ENCODE results near the gene PACSIN3. TPM values are rescaled to one million over a fixed set of nuclear protein-coding genes. Genes with fewer than 3 reads are reported as not detected.
A peak's percentile ranks its signal among the peaks of the same experiment; 100 is the strongest.

PACSIN3 gene
- total and polyA plus RNA-seq, 12 donors = 146 to 335 (median 248) TPM

DNA sequence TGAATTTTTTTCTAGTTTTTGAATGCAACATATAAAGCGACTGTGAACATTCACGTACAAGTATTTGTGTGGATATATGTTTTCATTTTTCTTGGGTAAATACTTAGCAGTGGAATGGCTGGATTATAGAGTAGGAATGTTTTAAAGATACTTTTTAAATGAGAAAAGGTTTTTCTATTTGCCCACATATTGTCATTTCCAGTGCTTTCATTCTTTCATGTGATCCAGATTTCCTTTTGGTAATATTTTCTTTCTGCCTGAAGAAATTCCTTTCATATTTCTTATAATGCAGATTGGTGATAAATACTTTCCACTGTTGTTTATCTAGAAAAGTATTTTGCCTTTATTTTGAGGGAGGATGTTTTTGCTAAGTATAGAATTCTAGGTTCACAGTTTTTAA, 36.5 kb upstream of the PACSIN3 start:
- 94 to 97% methylated on average over 2 of the region's 2 CpGs for WGBS, 2 donors
- Histone ChIP-seq H3K27ac (no peak overlapping the region), H3K4me1 (peaks cover 0 to 28% (median 9%) of the 10 kb centered on the region in 9 donors), H3K9me3 (no peaks in the 10 kb centered on the region), H3K4me3 (no peak overlapping the region), H3K27me3 (no peaks in the 10 kb centered on the region), H3K36me3 (peaks cover 0 to 95% (median 12%) of the 10 kb centered on the region in 9 donors)
- DNase-seq (no peak), ATAC-seq (no peak)
- intact Hi-C loops (cut with DNase I) = loop anchor here in 1 of 10 donors (5.0 kb wide), 1 partner anchor 40 kb away; no protein-coding TSS in a partner anchor
- no peak for TF ChIP-seq CTCF (IDR thresholded peaks at IDR 0.05)

DNA sequence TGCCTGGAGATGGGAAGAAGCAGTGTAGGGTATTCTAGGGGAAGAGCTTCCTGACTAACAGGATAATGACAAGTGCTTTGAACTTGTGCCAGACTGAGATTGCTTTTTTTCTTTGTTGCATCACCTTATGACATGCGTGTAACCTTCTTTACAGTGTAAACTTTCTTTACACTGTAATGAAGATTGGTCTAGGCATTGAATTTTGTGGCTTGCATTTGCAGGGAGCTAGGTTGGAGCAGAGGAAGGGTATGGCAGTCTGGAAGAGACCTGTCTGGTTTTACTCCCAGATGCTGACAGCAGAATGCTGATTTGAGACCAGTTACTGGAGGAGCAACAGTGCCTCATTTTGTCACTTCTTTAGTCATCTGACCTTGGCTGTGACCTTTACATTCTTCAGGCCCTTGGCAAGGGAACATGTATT, 34.2 kb upstream of the PACSIN3 start:
- Histone ChIP-seq H3K9me3 (no peaks in the 10 kb centered on the region), H3K4me1 (peaks cover 9 to 49% (median 27%) of the 10 kb centered on the region in 9 donors), H3K27ac (peak overlapping the region in 4 of 10 donors; percentile 16 to 50 (median 26)), H3K36me3 (peaks cover 0 to 76% (median 8%) of the 10 kb centered on the region in 9 donors), H3K4me3 (no peak overlapping the region), H3K27me3 (no peaks in the 10 kb centered on the region)
- 47 to 55% methylated on average over 1 of the region's 1 CpG for WGBS, 2 donors
- intact Hi-C loops (cut with DNase I) = loop anchor here in 1 of 10 donors (5.0 kb wide), 1 partner anchor 42 kb away; no protein-coding TSS in a partner anchor
- TF ChIP-seq CTCF (IDR thresholded peaks at IDR 0.05) = no peak
- DNase-seq = no peak
- ATAC-seq = peak in 4 of 8 donors; percentile 34 to 53 (median 44)

GRCh38 chr11:47216121-47216798, 30.0 kb upstream of the PACSIN3 start:
- Histone ChIP-seq H3K36me3 (peaks cover 0 to 43% (median 2%) of the 10 kb centered on the region in 9 donors), H3K27me3 (no peaks in the 10 kb centered on the region), H3K9me3 (no peaks in the 10 kb centered on the region), H3K4me1 (peaks cover 11 to 58% (median 33%) of the 10 kb centered on the region in 9 donors), H3K4me3 (peak overlapping the region in 9 of 10 donors; percentile 49 to 85 (median 69)), H3K27ac (peak overlapping the region in 9 of 10 donors; percentile 80 to 97 (median 91))
- intact Hi-C loops (cut with DNase I) = loop anchor here in 1 of 10 donors (5.0 kb wide), 1 partner anchor 41 kb away; the partner anchor contains the start of gene NR1H3
- peak in 4 of 8 donors; percentile 15 to 37 (median 20) for ATAC-seq
- peak; percentile 27 to 28 for DNase-seq
- peak in 1 of 9 donors; percentile 14 for TF ChIP-seq CTCF (IDR thresholded peaks at IDR 0.05)
- WGBS, 2 donors = 8 to 10% methylated on average over 12 of the region's 12 CpGs

DNA sequence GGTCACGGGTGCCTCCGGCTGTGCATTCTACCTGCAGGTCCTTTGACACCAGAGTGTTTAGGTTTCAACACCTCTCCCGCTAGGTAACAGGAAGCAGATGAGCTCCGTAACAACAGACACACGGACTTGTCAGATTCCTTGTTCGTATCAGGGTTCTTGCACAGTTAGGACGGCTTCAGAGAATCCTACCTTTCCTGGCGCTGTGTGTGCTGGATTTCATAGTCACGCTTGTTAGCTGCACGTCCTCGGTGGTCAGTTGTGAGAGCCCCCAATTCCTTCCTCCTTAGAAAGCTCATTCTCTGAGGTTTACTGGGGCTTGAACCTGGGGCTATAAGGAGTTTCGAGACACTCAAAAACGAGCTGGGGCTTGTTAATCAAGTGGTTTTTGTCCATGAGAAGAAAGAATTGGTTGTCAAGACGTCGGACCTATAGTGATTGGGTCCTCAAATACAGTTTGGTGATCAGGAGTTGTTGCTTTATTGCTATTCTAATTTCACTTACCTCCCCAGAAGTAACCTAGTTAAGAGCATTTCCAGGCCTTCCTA, 29.2 kb upstream of the PACSIN3 start:
- DNase-seq (no peak), ATAC-seq (no peak)
- no peak for TF ChIP-seq CTCF (IDR thresholded peaks at IDR 0.05)
- H3K4me1 ChIP-seq = peaks cover 11 to 55% (median 28%) of the 10 kb centered on the region in 9 donors
- H3K27ac ChIP-seq = peak overlapping the region; percentile 76 to 97 (median 90)
- H3K27me3 ChIP-seq = no peaks in the 10 kb centered on the region
- 11 to 17% methylated on average over 15 of the region's 15 CpGs for WGBS, 2 donors
- intact Hi-C loops (cut with DNase I) = loop anchor here in 5 of 10 donors (2.0 to 5.0 kb wide), 3 partner anchors 29 to 42 kb away; partner anchors contain the start of genes PACSIN3 (in 3 of the 5), ARFGAP2 (in 2 of the 5) and NR1H3 (in 1 of the 5)
- H3K36me3 ChIP-seq = peaks cover 0 to 34% (median 0%) of the 10 kb centered on the region in 9 donors
- H3K4me3 ChIP-seq = peak overlapping the region; percentile 49 to 85 (median 66)
- no peaks in the 10 kb centered on the region for H3K9me3 ChIP-seq

All from heart right ventricle (tissue), 16 donors.